Stimulated activated CD4-positive, alpha-beta T cell treated with anti-CD3 and anti-CD28 coated beads, Interleukin-2, amount 100 ng/mL, for 4 hours (primary cell): ENCODE data around the gene FAF1.
A peak's percentile ranks its signal among the peaks of the same experiment; 100 is the strongest.
"Not testable (repeated sequence)": the region's sequence is repeated elsewhere in the genome, so short reads cannot be mapped to it uniquely, and the experiment has no call there.

Experiments used
- DNase-seq: peaks from one replicate; pipeline ENCODE4 v3.0.0-alpha.2; 2020; ENCODE audit warnings: low read depth

FAF1 gene

GRCh38 chr1:50910356-50910755 lies 49.7 kb downstream of the FAF1 start:
- not testable (repeated sequence) for DNase-seq

- DNase-seq = not testable (repeated sequence)
These were observed 52.5 kb downstream of the FAF1 start for GRCh38 chr1:50907610-50908009.

GRCh38 chr1:50906050-50906449 lies 54.0 kb downstream of the FAF1 start:
- not testable (repeated sequence) for DNase-seq

- no peak for DNase-seq
These were observed 57.6 kb downstream of the FAF1 start for GRCh38 chr1:50902419-50902818.

GRCh38 chr1:50901872-50902271 lies 58.2 kb downstream of the FAF1 start:
- no peak for DNase-seq

GRCh38 chr1:50898773-50899172 lies 61.3 kb downstream of the FAF1 start:
- DNase-seq = no peak

GRCh38 chr1:50894340-50894739 lies 65.7 kb downstream of the FAF1 start:
- no peak for DNase-seq

DNA sequence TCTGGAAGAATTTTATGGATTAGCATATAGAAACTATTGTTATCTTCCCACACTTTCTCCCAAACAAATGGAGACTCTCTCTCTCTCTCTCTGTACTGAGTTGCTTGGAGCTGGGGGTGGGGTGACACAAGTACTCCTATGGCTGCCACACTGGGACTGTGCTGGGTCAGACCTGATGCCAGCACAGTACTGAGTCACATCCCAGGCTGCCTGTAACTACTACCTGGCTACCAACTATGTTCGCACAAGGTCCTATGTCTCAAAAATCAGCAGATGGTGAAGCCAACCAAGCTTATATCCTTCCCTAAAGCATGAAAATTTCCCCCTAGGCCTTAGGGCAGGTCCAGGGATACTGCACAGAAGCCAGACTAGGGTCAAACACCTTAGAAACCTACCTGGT lies 66.6 kb downstream of the FAF1 start:
- DNase-seq = no peak

DNA sequence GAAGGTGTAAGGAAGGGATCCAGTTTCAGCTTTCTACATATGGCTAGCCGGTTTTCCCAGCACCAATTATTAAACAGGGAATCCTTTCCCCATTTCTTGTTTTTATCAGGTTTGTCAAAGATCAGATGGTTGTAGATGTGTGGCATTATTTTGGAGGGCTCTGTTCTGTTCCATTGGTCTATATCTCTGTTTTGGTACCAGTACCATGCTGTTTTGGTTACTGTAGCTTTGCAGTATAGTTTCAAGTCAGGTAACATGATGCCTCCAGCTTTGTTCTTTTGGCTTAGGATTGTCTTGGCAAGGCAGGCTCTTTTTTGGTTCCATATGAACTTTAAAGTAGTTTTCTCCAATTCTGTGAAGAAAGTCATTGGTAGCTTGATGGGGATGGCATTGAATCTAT lies 72.5 kb downstream of the FAF1 start:
- not testable (repeated sequence) for DNase-seq

DNA sequence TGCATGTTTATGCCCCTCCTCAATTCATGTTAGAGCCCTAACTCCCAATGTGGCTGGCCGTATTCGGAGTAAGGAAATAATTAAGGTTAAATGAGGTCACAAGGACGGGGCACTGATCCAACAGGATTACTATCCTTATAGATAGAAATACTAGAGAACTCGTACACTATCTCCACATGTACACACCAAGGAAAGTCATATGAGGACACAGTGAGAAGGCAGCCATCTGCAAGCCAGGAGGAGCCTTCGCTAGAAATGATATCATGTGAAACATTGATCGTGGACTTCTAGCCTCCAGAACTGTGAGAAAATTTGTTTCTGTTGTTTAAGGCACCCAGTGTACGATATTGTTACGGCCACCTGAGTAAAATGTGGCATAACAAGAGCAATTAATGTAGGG lies 79.7 kb downstream of the FAF1 start:
- no peak for DNase-seq

- no peak for DNase-seq
These were observed 80.9 kb downstream of the FAF1 start for GRCh38 chr1:50879137-50879536.

DNA sequence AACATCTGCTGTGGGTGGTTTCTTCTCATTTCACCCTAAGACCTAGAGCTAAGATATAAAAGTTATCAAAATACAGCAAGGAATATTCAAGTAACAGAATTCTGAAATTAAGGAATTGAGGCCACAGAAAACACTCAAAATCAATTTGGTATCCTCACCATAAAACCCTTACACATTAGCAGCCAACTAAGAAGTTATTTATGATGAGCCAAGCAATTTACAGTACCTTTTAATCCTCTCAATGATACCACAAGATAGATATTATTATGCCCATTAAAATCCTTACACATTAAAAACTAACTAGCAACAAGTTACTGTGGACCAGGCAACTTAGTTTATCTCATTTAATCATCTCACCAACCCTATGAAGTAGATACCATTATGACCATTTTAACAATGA lies 81.6 kb downstream of the FAF1 start:
- no peak for DNase-seq

- no peak for DNase-seq
These were observed 82.4 kb downstream of the FAF1 start for GRCh38 chr1:50877641-50878040.

DNA sequence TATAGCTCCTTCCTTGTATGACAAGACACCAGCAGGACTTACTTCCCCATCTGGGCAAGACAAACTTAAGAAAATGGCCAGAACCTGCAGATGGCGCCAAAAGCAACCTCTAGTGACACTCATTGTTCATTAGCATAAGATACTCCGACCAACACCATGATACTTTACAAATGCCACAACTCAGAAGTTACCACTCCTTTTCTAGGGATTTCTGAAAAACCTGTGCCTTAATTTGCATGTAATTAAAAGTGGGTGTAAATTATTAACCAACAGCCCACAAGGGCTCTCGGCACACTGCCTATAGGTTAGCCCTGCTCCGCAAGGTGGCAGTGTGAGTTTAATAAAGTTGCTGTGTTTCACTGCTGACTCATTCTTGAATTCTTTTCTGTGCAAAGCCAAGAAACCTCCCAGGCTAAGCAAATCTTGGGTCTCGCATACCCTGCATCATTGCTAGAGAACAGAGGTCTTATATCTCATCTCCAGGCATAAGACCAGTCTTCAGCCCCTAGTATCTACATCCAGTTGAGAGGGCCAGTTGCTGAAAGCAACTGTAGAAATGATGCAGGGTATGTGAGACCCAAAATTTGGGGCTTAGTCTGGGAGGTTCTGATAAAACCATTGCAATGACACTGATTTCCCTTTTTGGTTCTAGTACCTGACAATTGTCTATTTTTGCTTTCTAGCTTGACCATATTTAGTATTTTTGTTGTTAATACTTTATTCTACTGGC lies 86.4 kb downstream of the FAF1 start:
- peak; percentile 55 for DNase-seq

DNA sequence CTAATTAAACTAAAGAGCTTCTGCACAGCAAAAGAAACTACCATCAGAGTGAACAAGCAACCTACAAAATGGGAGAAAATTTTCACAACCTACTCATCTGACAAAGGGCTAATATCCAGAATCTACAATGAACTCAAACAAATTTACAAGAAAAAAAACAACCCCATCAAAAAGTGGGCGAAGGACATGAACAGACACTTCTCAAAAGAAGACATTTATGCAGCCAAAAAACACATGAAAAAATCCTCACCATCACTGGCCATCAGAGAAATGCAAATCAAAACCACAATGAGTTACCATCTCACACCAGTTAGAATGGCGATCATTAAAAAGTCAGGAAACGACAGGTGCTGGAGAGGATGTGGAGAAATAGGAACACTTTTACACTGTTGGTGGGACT lies 95.2 kb downstream of the FAF1 start:
- not testable (repeated sequence) for DNase-seq

- DNase-seq = no peak
These were observed 98.3 kb downstream of the FAF1 start for GRCh38 chr1:50861772-50862171.

DNA sequence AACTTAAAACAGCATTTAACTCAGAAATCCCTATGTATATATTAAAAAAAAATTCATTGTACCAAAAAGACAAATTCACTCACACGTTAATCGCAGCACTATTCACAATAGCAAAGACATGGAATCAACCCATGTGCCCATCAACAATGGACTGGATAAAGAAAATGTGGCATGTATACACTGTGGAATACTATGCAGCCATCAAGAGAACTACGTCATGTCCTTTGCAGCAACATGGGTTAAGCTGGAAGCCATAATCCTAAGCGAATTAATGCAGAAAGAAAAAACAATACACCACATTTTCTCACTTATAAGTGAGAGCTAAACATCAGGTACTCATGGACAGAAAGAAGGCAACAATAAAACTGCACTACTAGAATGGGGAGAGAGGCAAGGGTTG lies 99.4 kb downstream of the FAF1 start:
- DNase-seq = no peak

DNA sequence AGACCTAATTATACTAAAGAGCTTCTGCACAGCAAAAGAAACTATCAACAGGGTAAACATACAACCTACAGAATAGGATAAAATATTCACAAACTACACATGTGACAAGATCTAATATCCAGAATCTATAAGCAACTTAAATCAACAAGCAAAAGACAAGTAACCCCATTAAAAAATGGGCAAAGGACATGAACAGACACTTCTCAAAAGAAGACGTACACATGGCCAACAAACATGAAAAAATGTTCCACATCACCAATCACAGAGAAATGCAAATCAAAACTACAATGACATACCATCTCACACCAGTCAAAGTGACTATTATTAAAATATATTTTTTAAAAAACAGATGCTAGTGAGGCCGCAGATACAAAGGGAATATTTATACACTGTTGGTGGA lies 99.8 kb downstream of the FAF1 start:
- no peak for DNase-seq

DNA sequence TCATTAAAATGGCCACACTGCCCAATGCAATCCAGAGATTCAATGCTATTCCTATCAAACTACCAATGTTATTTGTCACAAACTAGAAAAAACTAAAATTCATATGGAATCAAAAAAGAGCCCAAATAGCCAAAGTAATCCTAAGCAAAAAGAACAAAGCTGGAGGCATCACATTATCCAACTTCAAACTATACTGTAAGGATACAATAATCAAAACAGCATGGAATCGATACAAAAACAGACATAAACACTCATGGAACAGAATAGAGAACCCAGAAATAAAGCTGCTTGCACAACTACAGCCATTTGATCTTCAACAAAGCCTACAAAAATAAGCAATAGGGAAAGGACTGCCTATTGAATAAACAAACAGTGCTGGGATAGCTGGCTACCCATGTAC lies 100.4 kb downstream of the FAF1 start:
- no peak for DNase-seq

DNA sequence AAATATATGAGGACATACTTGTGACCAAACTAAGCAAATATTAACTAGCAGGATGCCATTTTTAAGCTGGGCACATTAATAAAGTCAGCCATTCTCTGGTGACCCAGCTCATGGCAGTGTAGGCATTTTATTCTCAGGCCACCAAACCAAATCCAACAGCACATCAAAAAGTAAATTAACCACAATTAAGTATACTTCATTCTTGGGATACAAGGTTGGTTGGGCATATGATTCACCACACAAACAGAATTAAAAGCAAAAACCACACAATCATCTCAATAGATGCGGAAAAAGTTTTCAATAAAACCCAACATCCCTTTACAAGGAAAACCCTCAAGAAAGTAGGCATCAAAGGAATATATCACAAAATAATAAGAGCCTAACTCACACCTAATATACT lies 101.3 kb downstream of the FAF1 start:
- no peak for DNase-seq

DNA sequence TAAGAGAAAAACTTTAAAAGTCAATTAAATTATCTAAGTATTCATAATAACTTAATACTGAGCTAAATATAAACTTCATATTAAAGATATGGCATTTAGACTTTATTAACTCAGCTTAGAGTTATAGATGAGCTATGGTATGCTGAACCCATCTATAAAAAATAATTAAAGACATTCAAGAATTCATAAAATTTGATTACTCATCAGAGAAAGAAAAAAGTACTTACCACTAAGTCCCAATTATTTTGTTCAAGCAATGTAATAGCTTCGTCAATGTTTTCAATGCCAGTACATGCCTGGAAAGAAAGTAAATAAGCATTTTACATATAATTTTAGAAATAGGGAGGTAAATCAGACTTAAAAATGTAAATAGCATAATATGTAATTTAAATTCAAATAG lies 102.4 kb downstream of the FAF1 start:
- no peak for DNase-seq

GRCh38 chr1:50853325-50853724 lies 106.7 kb downstream of the FAF1 start:
- no peak for DNase-seq

GRCh38 chr1:50852889-50853288 lies 107.2 kb downstream of the FAF1 start:
- DNase-seq = no peak

- no peak for DNase-seq
These were observed 108.6 kb downstream of the FAF1 start for GRCh38 chr1:50851466-50851865.

DNA sequence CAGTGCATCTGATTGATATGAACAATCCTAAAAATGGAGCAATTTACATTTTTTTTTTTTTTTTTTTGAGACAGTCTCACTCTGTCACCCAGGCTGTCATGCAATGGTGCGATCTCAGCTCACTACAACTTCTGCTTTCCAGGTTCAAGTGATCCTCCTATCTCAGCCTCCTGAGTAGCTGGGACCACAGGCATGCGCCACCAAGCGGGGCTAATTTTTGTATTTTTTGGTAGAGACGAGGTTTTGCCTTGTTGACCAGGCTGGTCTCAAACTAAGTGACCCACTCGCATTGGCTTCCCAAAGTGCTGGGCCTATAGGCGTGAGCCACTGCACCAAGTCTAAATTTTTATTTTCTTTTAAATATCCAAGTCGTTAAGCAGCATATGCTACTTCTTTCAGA lies 109.0 kb downstream of the FAF1 start:
- no peak for DNase-seq
